CD4-positive, CD25-positive, alpha-beta regulatory T cell (primary cell): ENCODE measurements around the gene EHD4. TPM values are rescaled to one million over a fixed set of nuclear protein-coding genes. Genes with fewer than 3 reads are reported as not detected.
A peak's percentile ranks its signal among the peaks of the same experiment; 100 is the strongest.

Experiments
- ATAC-seq, 2 donors: fragments of 150-1000 bp; cut with Tn5 transposase; one replicate each; pipeline ENCODE4 v1.10.0; 2021; ENCODE audit warnings: low read depth in 2 of 2, moderate number of reproducible peaks in 2 of 2, moderate library complexity in 1 of 2
- DNase-seq, 3 donors: peaks; one replicate each; pipeline versions ENCODE4 v3.0.0 to v3.0.0-alpha.2; 2012 to 2022; ENCODE audit warnings: mixed read lengths in 1 of 3
- H3K27ac ChIP-seq: one replicate; pipeline ENCODE4 v1.7.0; 2013; ENCODE audit warnings: mild to moderate bottlenecking, low read length; ENCODE audit not compliant: insufficient read depth, poor library complexity, severe bottlenecking
- H3K27me3 ChIP-seq: one replicate; pipeline ENCODE4 v1.7.0; 2013; ENCODE audit warnings: low read length; ENCODE audit not compliant: control insufficient read depth, insufficient read depth
- H3K36me3 ChIP-seq: one replicate; pipeline ENCODE4 v1.7.0; 2013; ENCODE audit warnings: mild to moderate bottlenecking, low read length, moderate library complexity; ENCODE audit not compliant: control insufficient read depth, insufficient read depth
- H3K4me1 ChIP-seq: 2 replicates; pipeline ENCODE4 v1.7.0; 2013; ENCODE audit warnings: mild to moderate bottlenecking, low read length; ENCODE audit not compliant: insufficient read depth, control insufficient read depth, poor library complexity, severe bottlenecking
- H3K4me3 ChIP-seq: one replicate; pipeline ENCODE4 v1.7.0; 2013; ENCODE audit warnings: low read depth, mild to moderate bottlenecking, low read length, moderate library complexity
- H3K9me3 ChIP-seq, 2 experiments: 1 replicate in 1 of 2; 2 replicates in 1 of 2; pipeline ENCODE4 v1.7.0; 2013; ENCODE audit warnings: low read length in 2 of 2, mild to moderate bottlenecking in 1 of 2, moderate library complexity in 1 of 2; ENCODE audit not compliant: control insufficient read depth in 2 of 2
- H3K27ac Mint-ChIP-seq, 3 donors: one replicate each; pipeline ENCODE4 v1.8.0; 2020 to 2022; ENCODE audit warnings: mild to moderate bottlenecking in 3 of 3, mixed read lengths in 3 of 3, moderate library complexity in 2 of 3
- H3K27me3 Mint-ChIP-seq: one replicate; pipeline ENCODE4 v1.8.0; 2022; ENCODE audit warnings: mild to moderate bottlenecking, mixed read lengths
- H3K36me3 Mint-ChIP-seq: one replicate; pipeline ENCODE4 v1.8.0; 2020; ENCODE audit warnings: mixed read lengths
- H3K4me1 Mint-ChIP-seq, 4 donors: one replicate each; pipeline ENCODE4 v1.8.0; 2020 to 2022; ENCODE audit warnings: mixed read lengths in 4 of 4, mild to moderate bottlenecking in 1 of 4
- H3K4me3 Mint-ChIP-seq, 4 donors: one replicate each; pipeline ENCODE4 v1.8.0; 2020 to 2022; ENCODE audit warnings: mild to moderate bottlenecking in 4 of 4, mixed read lengths in 4 of 4, moderate library complexity in 3 of 4
- H3K9me3 Mint-ChIP-seq, 7 donors: one replicate each; pipeline ENCODE4 v1.8.0; 2020 to 2022; ENCODE audit warnings: mixed read lengths in 7 of 7, mild to moderate bottlenecking in 3 of 7, moderate library complexity in 2 of 7
- polyA plus RNA-seq, 4 donors: library from polyadenylated mRNA; unstranded; fragments of 300-500 nt; fragmentation: Illumina TruSeq; gene quantifications; one replicate each; pipeline ENCODE4 v1.2.3, GENCODE V29; 2021
- total RNA-seq: library from RNA; stranded (reverse); gene quantifications from one replicate; pipeline ENCODE4 v1.2.3, GENCODE V29; 2022

Gene EHD4
- total and polyA plus RNA-seq, 5 donors from 2014 or later: 9.3 to 57.8 (median 13.8) TPM

GRCh38 chr15:41966414-41966812, 5.9 kb downstream of the EHD4 start:
- peaks cover 5% of the 10 kb centered on the region for H3K36me3 Mint-ChIP-seq
- peak overlapping the region in 2 of 3 donors; percentile 71 to 83 for H3K27ac Mint-ChIP-seq
- peaks cover 40 to 56% (median 49%) of the 10 kb centered on the region in 4 donors for H3K4me1 Mint-ChIP-seq
- Histone ChIP-seq H3K4me1 (peaks cover 40% of the 10 kb centered on the region), H3K9me3 (no peaks in the 10 kb centered on the region), H3K27me3 (no peaks in the 10 kb centered on the region), H3K36me3 (no peaks in the 10 kb centered on the region), H3K27ac (no peak overlapping the region), H3K4me3 (no peak overlapping the region)
- no peaks in the 10 kb centered on the region for H3K27me3 Mint-ChIP-seq
- no peak for ATAC-seq
- H3K9me3 Mint-ChIP-seq: peaks cover 0 to 2% (median 0%) of the 10 kb centered on the region in 7 donors
- H3K4me3 Mint-ChIP-seq: no peak overlapping the region
- no peak for DNase-seq

DNA sequence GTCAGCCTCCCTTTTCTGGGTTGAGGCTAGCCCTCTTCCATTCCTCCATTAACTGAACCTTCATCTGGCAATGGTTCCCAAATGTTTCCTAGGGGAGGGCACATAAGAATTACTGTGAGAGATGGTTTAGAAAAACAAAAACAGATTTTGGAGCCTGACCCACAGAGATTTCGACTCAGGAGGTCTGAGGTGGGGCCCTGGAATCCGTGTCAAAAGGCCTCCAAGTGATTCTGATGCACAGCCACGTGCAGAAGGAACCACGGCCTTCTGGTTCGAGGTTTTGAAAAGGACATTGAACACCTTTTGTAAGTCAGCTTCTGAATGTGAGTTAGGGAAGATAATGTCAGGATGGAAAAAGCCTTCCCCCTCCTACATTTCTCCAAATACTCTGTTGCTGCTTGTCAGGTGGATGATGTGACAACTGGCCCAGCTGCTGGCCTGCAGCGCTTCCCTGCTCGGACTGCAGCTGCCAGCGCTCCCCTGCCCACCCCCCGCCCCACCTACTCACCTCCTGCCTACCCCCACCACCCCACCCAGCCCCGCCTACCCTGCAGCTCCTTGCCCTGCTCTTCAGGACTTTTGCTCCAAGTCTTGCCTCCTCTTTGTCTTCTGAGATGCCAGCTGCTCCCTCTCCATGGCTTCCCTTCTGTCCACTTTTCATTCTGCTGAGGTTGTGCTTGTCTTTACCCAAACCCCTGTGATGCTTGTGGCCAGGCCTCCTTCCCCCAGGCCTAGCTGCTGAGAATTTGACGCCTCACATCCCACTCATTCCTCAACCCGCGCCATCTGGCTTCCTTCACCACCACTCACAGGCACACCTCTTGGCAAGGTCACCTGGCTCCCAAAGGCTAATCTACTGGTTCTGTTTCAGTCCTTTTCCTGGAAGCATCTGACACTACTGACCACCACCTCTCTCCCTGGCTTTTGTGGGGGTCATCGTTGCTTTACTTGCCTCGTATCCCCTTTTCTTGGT, 6.6 kb downstream of the EHD4 start:
- Histone ChIP-seq H3K27ac (peak overlapping the region; percentile 5), H3K27me3 (no peaks in the 10 kb centered on the region), H3K4me1 (peaks cover 33% of the 10 kb centered on the region), H3K4me3 (no peak overlapping the region), H3K36me3 (no peaks in the 10 kb centered on the region), H3K9me3 (no peaks in the 10 kb centered on the region)
- H3K27me3 Mint-ChIP-seq: no peaks in the 10 kb centered on the region
- DNase-seq (no peak), ATAC-seq (no peak)
- H3K36me3 Mint-ChIP-seq: peaks cover 5% of the 10 kb centered on the region
- no peak overlapping the region for H3K4me3 Mint-ChIP-seq
- peak overlapping the region in 2 of 3 donors; percentile 71 to 77 for H3K27ac Mint-ChIP-seq
- H3K4me1 Mint-ChIP-seq: peaks cover 35 to 54% (median 46%) of the 10 kb centered on the region in 4 donors
- peaks cover 0 to 2% (median 0%) of the 10 kb centered on the region in 7 donors for H3K9me3 Mint-ChIP-seq

GRCh38 chr15:41961595-41962202, 10.7 kb downstream of the EHD4 start:
- peaks cover 12% of the 10 kb centered on the region for H3K36me3 Mint-ChIP-seq
- H3K4me3 Mint-ChIP-seq: no peak overlapping the region
- H3K27me3 Mint-ChIP-seq: no peaks in the 10 kb centered on the region
- peaks cover 0 to 2% (median 0%) of the 10 kb centered on the region in 7 donors for H3K9me3 Mint-ChIP-seq
- H3K36me3 ChIP-seq: peaks cover 5% of the 10 kb centered on the region
- peaks cover 10% of the 10 kb centered on the region for H3K4me1 ChIP-seq
- peaks cover 9 to 39% (median 29%) of the 10 kb centered on the region in 4 donors for H3K4me1 Mint-ChIP-seq
- H3K27ac Mint-ChIP-seq: peak overlapping the region in 1 of 3 donors; percentile 89
- ATAC-seq (no peak), DNase-seq (no peak)
- no peak overlapping the region for H3K27ac ChIP-seq
- H3K9me3 ChIP-seq: no peaks in the 10 kb centered on the region
- no peaks in the 10 kb centered on the region for H3K27me3 ChIP-seq
- no peak overlapping the region for H3K4me3 ChIP-seq

DNA sequence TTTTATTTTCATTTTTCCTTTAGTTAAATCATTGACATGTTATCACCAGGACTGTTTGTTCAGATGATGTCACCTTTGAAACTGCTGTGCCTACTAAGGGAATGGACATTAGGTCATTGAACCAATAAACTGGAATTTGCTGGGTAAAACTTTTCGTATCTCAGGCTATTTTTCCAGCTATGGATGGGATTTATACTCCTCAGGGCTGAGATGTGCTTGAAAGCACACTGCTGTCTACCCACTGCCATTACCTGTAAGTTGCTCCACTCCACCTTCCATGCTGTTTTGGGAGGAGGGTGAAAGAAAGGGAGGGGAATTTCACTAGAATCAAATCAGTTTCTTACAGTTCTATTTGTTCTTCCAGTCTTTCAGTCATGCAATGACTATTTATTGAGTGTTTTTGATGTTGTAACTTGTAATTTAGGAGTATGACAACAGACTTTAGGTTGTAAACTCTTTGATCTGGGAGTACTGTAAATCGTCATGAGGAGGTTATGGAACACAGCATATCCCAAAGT, 11.3 kb downstream of the EHD4 start:
- Mint-ChIP-seq H3K36me3 (peaks cover 12% of the 10 kb centered on the region), H3K27ac (no peak overlapping the region), H3K9me3 (peaks cover 0 to 2% (median 0%) of the 10 kb centered on the region in 7 donors), H3K4me1 (peaks cover 9 to 35% (median 28%) of the 10 kb centered on the region in 4 donors), H3K27me3 (no peaks in the 10 kb centered on the region), H3K4me3 (no peak overlapping the region)
- Histone ChIP-seq H3K9me3 (no peaks in the 10 kb centered on the region), H3K27ac (no peak overlapping the region), H3K4me3 (no peak overlapping the region), H3K27me3 (no peaks in the 10 kb centered on the region), H3K4me1 (peaks cover 10% of the 10 kb centered on the region), H3K36me3 (peaks cover 5% of the 10 kb centered on the region)
- DNase-seq (no peak), ATAC-seq (no peak)

- Histone ChIP-seq H3K27me3 (no peaks in the 10 kb centered on the region), H3K4me1 (peaks cover 10% of the 10 kb centered on the region), H3K27ac (no peak overlapping the region), H3K4me3 (no peak overlapping the region), H3K9me3 (no peaks in the 10 kb centered on the region), H3K36me3 (peaks cover 14% of the 10 kb centered on the region)
- Mint-ChIP-seq H3K4me3 (no peak overlapping the region), H3K4me1 (peaks cover 9 to 36% (median 27%) of the 10 kb centered on the region in 4 donors), H3K9me3 (no peaks in the 10 kb centered on the region), H3K36me3 (peaks cover 12% of the 10 kb centered on the region), H3K27me3 (no peaks in the 10 kb centered on the region), H3K27ac (peak overlapping the region; percentile 43 to 83 (median 52))
- ATAC-seq (no peak), DNase-seq (no peak)
Measured at GRCh38 chr15:41958002-41958420, 14.3 kb downstream of the EHD4 start.

- ATAC-seq: no peak
- Mint-ChIP-seq H3K27me3 (no peaks in the 10 kb centered on the region), H3K9me3 (no peaks in the 10 kb centered on the region), H3K4me3 (peak overlapping the region in 2 of 4 donors; percentile 11 to 35), H3K27ac (peak overlapping the region; percentile 52 to 83 (median 65)), H3K4me1 (peaks cover 8 to 36% (median 27%) of the 10 kb centered on the region in 4 donors), H3K36me3 (peaks cover 14% of the 10 kb centered on the region)
- H3K4me3 ChIP-seq: no peak overlapping the region
- no peaks in the 10 kb centered on the region for H3K9me3 ChIP-seq
- peaks cover 18% of the 10 kb centered on the region for H3K36me3 ChIP-seq
- H3K4me1 ChIP-seq: peaks cover 10% of the 10 kb centered on the region
- peak in 1 of 3 donors; percentile 39 for DNase-seq
- no peak overlapping the region for H3K27ac ChIP-seq
- H3K27me3 ChIP-seq: no peaks in the 10 kb centered on the region
Measured at GRCh38 chr15:41957021-41957897, 15.1 kb downstream of the EHD4 start.
